Stimulated activated CD8-positive, alpha-beta memory T cell treated with anti-CD3 and anti-CD28 coated beads, Interleukin-15, amount 100 ng/mL, for 48 hours (primary cell): Measurements from ENCODE around the gene CCDC82.
"Not testable (repeated sequence)": the region's sequence is repeated elsewhere in the genome, so short reads cannot be mapped to it uniquely, and the experiment has no call there.

ENCODE experiments used
- DNase-seq, 2 donors: peaks; one replicate each; pipeline ENCODE4 v3.0.0-alpha.2; 2020; ENCODE audit warnings: low read depth in 2 of 2

CCDC82 gene

GRCh38 chr11:96389720-96390487 lies at the start of gene CCDC82, which contains the start of gene JRKL:
Gene CCDC82 (minus strand): TSS chr11:96389912. CDS start chr11:96384747, 5,165 bp downstream.
Gene JRKL (plus strand): TSS chr11:96390013. CDS start chr11:96390650, 637 bp downstream.
- DNase-seq, result peak; percentile 96

GRCh38 chr11:96432654-96433053 lies 42.9 kb upstream of the CCDC82 start:
- DNase-seq, result not testable (repeated sequence)

- DNase-seq, result no peak
Measured at GRCh38 chr11:96430668-96431067, 41.0 kb upstream of the CCDC82 start.

GRCh38 chr11:96424693-96425092 lies 35.0 kb upstream of the CCDC82 start:
- no peak for DNase-seq

GRCh38 chr11:96413408-96413807 lies 23.7 kb upstream of the CCDC82 start:
- no peak for DNase-seq

GRCh38 chr11:96412761-96413381 lies 23.2 kb upstream of the CCDC82 start:
- DNase-seq, result no peak

- DNase-seq, result not testable (repeated sequence)
Measured at GRCh38 chr11:96411412-96411811, 21.7 kb upstream of the CCDC82 start.

GRCh38 chr11:96400697-96401096 lies 11.0 kb upstream of the CCDC82 start:
- DNase-seq, result no peak

GRCh38 chr11:96397863-96398262 lies 8.2 kb upstream of the CCDC82 start:
- DNase-seq, result no peak

- no peak for DNase-seq
Measured at GRCh38 chr11:96396637-96397036, 6.9 kb upstream of the CCDC82 start.

- DNase-seq, result no peak
Measured at GRCh38 chr11:96394773-96395172, 5.1 kb upstream of the CCDC82 start.

- DNase-seq, result no peak
Measured at GRCh38 chr11:96393753-96394348, 4.1 kb upstream of the CCDC82 start.

- no peak for DNase-seq
Measured at GRCh38 chr11:96391698-96392307, 2.1 kb upstream of the CCDC82 start.

GRCh38 chr11:96390488-96390792 lies 728 bp upstream of the CCDC82 start:
- DNase-seq, result no peak

GRCh38 chr11:96388891-96389719 lies 607 bp downstream of the CCDC82 start:
- no peak for DNase-seq

- DNase-seq, result no peak
Measured at GRCh38 chr11:96385187-96385586, 4.5 kb downstream of the CCDC82 start.

GRCh38 chr11:96384156-96384555 lies 5.6 kb downstream of the CCDC82 start:
- no peak for DNase-seq

GRCh38 chr11:96376796-96377195 lies 12.9 kb downstream of the CCDC82 start:
- no peak for DNase-seq

GRCh38 chr11:96373826-96374225 lies 15.9 kb downstream of the CCDC82 start:
- no peak for DNase-seq

- no peak for DNase-seq
Measured at GRCh38 chr11:96367342-96367741, 22.4 kb downstream of the CCDC82 start.

- no peak for DNase-seq
Measured at GRCh38 chr11:96366024-96366423, 23.7 kb downstream of the CCDC82 start.

- no peak for DNase-seq
Measured at GRCh38 chr11:96365493-96365892, 24.2 kb downstream of the CCDC82 start.
